Measurements from ENCODE around the gene MDH1. TPM values are rescaled to one million over a fixed set of nuclear protein-coding genes. Genes with fewer than 3 reads are reported as not detected.

The MDH1 gene
- total and polyA plus RNA-seq, 2 donors (not counting 1 experiment from before 2014, with no cell fraction given): 65.7 to 87.8 TPM

DNA sequence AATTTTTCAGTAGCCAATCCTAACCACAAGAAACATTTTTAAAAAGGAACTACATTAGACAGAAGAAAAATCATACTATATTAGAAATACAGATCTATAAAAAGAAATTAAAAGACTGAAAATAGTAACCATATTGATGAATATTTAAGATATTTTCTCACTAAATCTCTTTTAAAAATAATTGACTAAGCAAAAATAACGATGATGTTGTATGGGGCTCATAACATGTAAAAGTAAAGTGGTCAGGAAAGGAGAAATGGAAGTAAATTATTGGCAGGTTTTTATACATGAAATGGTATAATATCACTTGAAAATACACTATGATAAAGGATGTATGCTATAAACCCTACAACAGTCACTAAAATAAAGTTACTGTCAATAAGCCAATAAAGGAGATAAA, 5.9 kb upstream of the MDH1 start:
- intact Hi-C loops (cut with micrococcal nuclease): loop anchor here (10.0 kb wide), 1 partner anchor 1852 kb away; the partner anchor contains the start of gene SPRED2
- Mint-ChIP-seq H3K9me3 (ENCODE audit: insufficient read depth) (no peaks in the 10 kb centered on the region), H3K4me3 (no peak overlapping the region), H3K27ac (no peak overlapping the region), H3K27me3 (no peaks in the 10 kb centered on the region), H3K4me1 (peaks cover 14% of the 10 kb centered on the region)
- peaks cover 5 to 9% of the 10 kb centered on the region in 2 donors for H3K4me1 ChIP-seq (ENCODE audit: control insufficient read depth in 2 of 2, insufficient read depth in 2 of 2, low read length in 2 of 2)
- no peak overlapping the region for H3K4me3 ChIP-seq (ENCODE audit: control extremely low read depth in 1 of 5, extremely low read depth in 1 of 5, insufficient read depth in 1 of 5, low read depth in 2 of 5, low read length in 4 of 5)
- no peaks in the 10 kb centered on the region for H3K9me3 ChIP-seq (ENCODE audit: control extremely low read depth in 1 of 3, control insufficient read depth in 2 of 3, insufficient read depth in 1 of 3, low read length in 2 of 3)
- POLR2A ChIA-PET: no interaction called here
- peaks cover 3% of the 10 kb centered on the region for H4K20me1 ChIP-seq (ENCODE audit: control insufficient read depth, insufficient read depth, low read length, poor library complexity, severe bottlenecking)
- H3K27me3 ChIP-seq (replicated peaks in 1 of 4; ENCODE audit: control extremely low read depth in 1 of 4, control insufficient read depth in 3 of 4, insufficient read depth in 4 of 4, low read length in 3 of 4): no peaks in the 10 kb centered on the region
- H2AFZ ChIP-seq (ENCODE audit: insufficient read depth, low read depth, low read length, poor library complexity, severe bottlenecking): no peak overlapping the region
- no peak for DNase-seq
- no peaks in the 10 kb centered on the region for H3K36me3 ChIP-seq (replicated peaks in 1 of 2; ENCODE audit: control extremely low read depth in 1 of 2, control insufficient read depth in 1 of 2, extremely low read depth in 1 of 2, insufficient read depth in 2 of 2, low read length in 1 of 2)
- TF ChIP-seq, protein P1, sequence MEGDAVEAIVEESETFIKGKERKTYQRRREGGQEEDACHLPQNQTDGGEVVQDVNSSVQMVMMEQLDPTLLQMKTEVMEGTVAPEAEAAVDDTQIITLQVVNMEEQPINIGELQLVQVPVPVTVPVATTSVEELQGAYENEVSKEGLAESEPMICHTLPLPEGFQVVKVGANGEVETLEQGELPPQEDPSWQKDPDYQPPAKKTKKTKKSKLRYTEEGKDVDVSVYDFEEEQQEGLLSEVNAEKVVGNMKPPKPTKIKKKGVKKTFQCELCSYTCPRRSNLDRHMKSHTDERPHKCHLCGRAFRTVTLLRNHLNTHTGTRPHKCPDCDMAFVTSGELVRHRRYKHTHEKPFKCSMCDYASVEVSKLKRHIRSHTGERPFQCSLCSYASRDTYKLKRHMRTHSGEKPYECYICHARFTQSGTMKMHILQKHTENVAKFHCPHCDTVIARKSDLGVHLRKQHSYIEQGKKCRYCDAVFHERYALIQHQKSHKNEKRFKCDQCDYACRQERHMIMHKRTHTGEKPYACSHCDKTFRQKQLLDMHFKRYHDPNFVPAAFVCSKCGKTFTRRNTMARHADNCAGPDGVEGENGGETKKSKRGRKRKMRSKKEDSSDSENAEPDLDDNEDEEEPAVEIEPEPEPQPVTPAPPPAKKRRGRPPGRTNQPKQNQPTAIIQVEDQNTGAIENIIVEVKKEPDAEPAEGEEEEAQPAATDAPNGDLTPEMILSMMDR (IDR thresholded peaks at IDR 0.05): no peak
- no peak overlapping the region for H3K27ac ChIP-seq (ENCODE audit: low read length in 2 of 2)
- no peak overlapping the region for H3K4me2 ChIP-seq (replicated peaks; ENCODE audit: low read depth, low read length, poor library complexity, severe bottlenecking)
- no peak for ATAC-seq (ENCODE audit: low read depth)
- CTCF ChIA-PET: no interaction called here
- no peak overlapping the region for H3K9ac ChIP-seq (ENCODE audit: low read length)
- no CpG with 5 or more reads among the region's 1 CpG for WGBS (ENCODE audit: insufficient coverage)
- peaks cover 62% of the 10 kb centered on the region for H3K79me2 ChIP-seq (ENCODE audit: control insufficient read depth, insufficient read depth, low read length)

- H3K27me3 ChIP-seq (replicated peaks in 1 of 4; ENCODE audit: control extremely low read depth in 1 of 4, control insufficient read depth in 3 of 4, insufficient read depth in 4 of 4, low read length in 3 of 4): no peaks in the 10 kb centered on the region
- no peaks in the 10 kb centered on the region for H3K36me3 ChIP-seq (replicated peaks in 1 of 2; ENCODE audit: control extremely low read depth in 1 of 2, control insufficient read depth in 1 of 2, extremely low read depth in 1 of 2, insufficient read depth in 2 of 2, low read length in 1 of 2)
- H3K79me2 ChIP-seq (ENCODE audit: control insufficient read depth, insufficient read depth, low read length): peaks cover 60% of the 10 kb centered on the region
- peak overlapping the region; percentile 92 for H3K4me2 ChIP-seq (replicated peaks; ENCODE audit: low read depth, low read length, poor library complexity, severe bottlenecking)
- Mint-ChIP-seq H3K9me3 (ENCODE audit: insufficient read depth) (no peaks in the 10 kb centered on the region), H3K4me1 (peaks cover 37% of the 10 kb centered on the region), H3K27me3 (no peaks in the 10 kb centered on the region), H3K4me3 (peak overlapping the region; percentile 91), H3K27ac (peak overlapping the region; percentile 93)
- ATAC-seq (ENCODE audit: low read depth): no peak
- H2AFZ ChIP-seq (ENCODE audit: insufficient read depth, low read depth, low read length, poor library complexity, severe bottlenecking): peak overlapping the region; percentile 98
- intact Hi-C loops (cut with micrococcal nuclease): loop anchor here (1.0 to 10.0 kb wide), 8 partner anchors 253 to 1896 kb away; partner anchors contain the start of genes AFTPH, COMMD1, EHBP1 and SPRED2
- H3K9ac ChIP-seq (ENCODE audit: low read length): peak overlapping the region; percentile 96
- H3K27ac ChIP-seq (ENCODE audit: low read length in 2 of 2): peak overlapping the region; percentile 93 to 94
- H3K4me3 ChIP-seq (ENCODE audit: control extremely low read depth in 1 of 5, extremely low read depth in 1 of 5, insufficient read depth in 1 of 5, low read depth in 2 of 5, low read length in 4 of 5): peak overlapping the region; percentile 93 to 98 (median 94)
- peaks cover 14 to 19% of the 10 kb centered on the region in 2 donors for H3K4me1 ChIP-seq (ENCODE audit: control insufficient read depth in 2 of 2, insufficient read depth in 2 of 2, low read length in 2 of 2)
- H3K9me3 ChIP-seq (ENCODE audit: control extremely low read depth in 1 of 3, control insufficient read depth in 2 of 3, insufficient read depth in 1 of 3, low read length in 2 of 3): no peaks in the 10 kb centered on the region
- WGBS (ENCODE audit: insufficient coverage): under 1% methylated on average over 26 of the region's 33 CpGs
- no peak for DNase-seq
- no peak for TF ChIP-seq EZH2 (IDR thresholded peaks at IDR 0.05; ENCODE audit: borderline replicate concordance, insufficient read depth, low read depth, low read length, poor library complexity, severe bottlenecking)
- TF ChIP-seq, protein P1 (IDR thresholded peaks at IDR 0.05): no peak
- peaks cover 3% of the 10 kb centered on the region for H4K20me1 ChIP-seq (ENCODE audit: control insufficient read depth, insufficient read depth, low read length, poor library complexity, severe bottlenecking)
- CTCF ChIA-PET: interaction anchor here (1.3 to 1.4 kb wide), 3 partner anchors 254 to 273 kb away, joined by 4 to 6 read pairs (median 5); partner anchors contain the start of gene UGP2
- POLR2A ChIA-PET: interaction anchor here (0.6 to 2.2 kb wide), 3 partner anchors 253 to 1542 kb away, joined by 3 to 14 read pairs (median 6); partner anchors contain the start of genes EHBP1, RAB1A and UGP2
Measured at GRCh38 chr2:63587814-63588384, 864 bp upstream of the MDH1 start.

Measured in B cell (primary cell).